Measurements from ENCODE around the gene TENM4. TPM values are rescaled to one million over a fixed set of nuclear protein-coding genes. Genes with fewer than 3 reads are reported as not detected.

The TENM4 gene
- total and polyA plus RNA-seq, 2 of the 13 experiments (the other 11 are each of a cell fraction or from before 2014, with no cell fraction given), result not detected

DNA sequence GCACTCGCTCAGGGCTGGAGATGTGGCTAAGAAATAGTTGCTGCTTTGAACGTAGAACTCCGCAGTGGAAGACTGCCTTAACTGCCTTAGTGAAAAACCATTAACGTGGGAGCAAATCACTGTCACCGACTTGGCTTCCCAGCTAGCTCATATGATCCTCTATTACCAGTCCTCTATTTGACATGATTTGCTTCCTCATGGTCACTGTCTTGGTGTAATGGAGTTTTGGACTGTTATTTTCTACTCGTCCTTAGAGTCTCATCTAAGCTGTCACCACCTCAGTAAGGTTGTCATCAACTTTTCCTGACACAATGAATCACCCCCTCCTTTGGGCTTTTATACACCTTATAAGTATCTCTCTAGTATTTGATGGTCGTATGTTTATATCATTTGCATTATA, 699.1 kb downstream of the TENM4 start (continued):
- TF ChIP-seq NR2F6 (IDR thresholded peaks at IDR 0.05) (no peak), NR2F6 (CRISPR knock-in tag; IDR thresholded peaks at IDR 0.05) (no peak), REST (IDR thresholded peaks at IDR 0.05; ENCODE audit: borderline replicate concordance in 1 of 2, low read depth in 1 of 2, low read length in 2 of 2) (no peak), MEF2D (CRISPR knock-in tag; IDR thresholded peaks at IDR 0.05) (no peak)

DNA sequence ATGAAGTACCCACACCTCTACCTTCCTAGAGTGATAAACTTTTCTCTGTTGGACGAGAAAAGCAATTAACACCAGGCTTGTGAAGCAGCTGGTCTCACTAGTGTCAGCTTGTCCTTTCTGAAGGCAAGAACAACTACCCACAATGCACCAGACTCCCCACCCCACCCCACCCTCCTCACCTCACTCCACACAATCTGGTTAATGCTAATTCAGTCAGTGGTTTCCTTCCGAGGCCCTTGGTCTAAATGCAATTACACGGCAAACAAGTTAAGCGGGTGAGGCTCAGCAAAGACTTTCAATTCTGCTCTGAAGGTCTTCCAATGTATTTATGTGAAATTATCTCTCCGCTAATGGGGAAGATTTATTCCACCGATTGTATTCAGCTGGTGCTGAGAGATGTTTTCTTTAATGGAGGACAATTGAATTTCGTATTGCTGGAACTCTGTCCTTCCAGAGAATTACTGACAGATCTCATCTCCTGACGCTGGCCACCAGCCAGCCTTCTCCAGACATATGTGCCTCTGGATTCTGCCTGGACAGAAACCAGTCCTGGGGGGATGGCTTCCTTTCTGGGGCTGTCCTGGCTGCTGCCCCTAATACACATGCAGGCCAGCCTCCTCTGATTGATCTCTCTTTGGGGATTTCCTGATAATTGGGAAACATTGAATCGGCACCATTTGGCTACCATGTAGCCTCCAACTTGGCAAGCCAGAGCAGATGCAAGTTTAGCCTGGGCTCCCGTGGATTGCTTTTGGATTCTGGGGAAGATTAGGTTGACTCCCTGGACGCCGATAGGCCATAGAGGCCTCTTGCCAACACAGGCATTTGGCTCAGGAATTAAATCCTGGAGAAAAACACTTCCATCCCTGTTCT, 700.4 kb downstream of the TENM4 start:
- H3K4me2 ChIP-seq (ENCODE audit: low read depth, low read length), result no peak overlapping the region
- ATAC-seq (no peak), FAIRE-seq (no peak), DNase-seq (ENCODE audit: low spot score) (no peak)
- no peak overlapping the region for H3K9ac ChIP-seq (ENCODE audit: insufficient read depth, low read depth, low read length)
- CTCF ChIA-PET (ENCODE audit: low intra/inter-chr PET ratio, low total read pairs), result no interaction called here
- no peaks in the 10 kb centered on the region for H3K4me1 ChIP-seq (ENCODE audit: insufficient read depth, low read length)
- H2AFZ ChIP-seq (ENCODE audit: low read length), result no peak overlapping the region
- peaks cover 3 to 18% of the 10 kb centered on the region in 2 experiments; a peak in 1 of 5 replicates for H3K27me3 ChIP-seq (ENCODE audit: control insufficient read depth in 1 of 2, insufficient read depth in 2 of 2, low read length in 2 of 2)
- H3K27ac ChIP-seq (ENCODE audit: extremely low read length, insufficient read depth, low read length), result no peak overlapping the region
- H3K4me3 ChIP-seq (replicated peaks in 1 of 3; ENCODE audit: insufficient read depth in 1 of 3, low read depth in 2 of 3, low read length in 3 of 3), result no peak overlapping the region
- TF ChIP-seq SP2 (CRISPR knock-in tag; IDR thresholded peaks at IDR 0.05), result no peak
- TF ChIP-seq FOXP1 (IDR thresholded peaks at IDR 0.05), result no peak
- no peak for TF ChIP-seq FOXP1 (CRISPR knock-in tag; IDR thresholded peaks at IDR 0.05)
- TF ChIP-seq PAXIP1 (CRISPR knock-in tag; conservative IDR thresholded peaks at IDR 0.05), result no peak
- no peak for TF ChIP-seq NAIF1 (CRISPR knock-in tag; IDR thresholded peaks at IDR 0.05; ENCODE audit: borderline replicate concordance)
- no peak for TF ChIP-seq CC2D1A (CRISPR knock-in tag; IDR thresholded peaks at IDR 0.05)
- no peak for TF ChIP-seq ZNF652 (CRISPR knock-in tag; IDR thresholded peaks at IDR 0.05; ENCODE audit: borderline replicate concordance, low read depth)
- no peak for TF ChIP-seq CCAR2 (optimal IDR thresholded peaks at IDR 0.05; ENCODE audit: low read depth, low read length)
- TF ChIP-seq SOX13 (IDR thresholded peaks at IDR 0.05), result no peak
- no peak for TF ChIP-seq SOX13 (CRISPR knock-in tag; conservative IDR thresholded peaks at IDR 0.05 in 1 of 2, IDR thresholded peaks at IDR 0.05 in 1 of 2)
- no peak for TF ChIP-seq ZBTB3 (CRISPR knock-in tag; IDR thresholded peaks at IDR 0.05; ENCODE audit: borderline replicate concordance, low read depth)
- in situ Hi-C loops (cut with HindIII; ENCODE audit: extremely low pct_ligation_motif_present, low pct_unique_long_range_greater_than_20kb), result no loop called here
- no peaks in the 10 kb centered on the region for H3K79me2 ChIP-seq (ENCODE audit: insufficient read depth, low read length)
- no peaks in the 10 kb centered on the region for H3K9me3 ChIP-seq (ENCODE audit: low read length)
- intact Hi-C loops (cut with micrococcal nuclease; ENCODE audit: unreplicated experiment), result no loop called here
- BruUV-seq (replicated peaks), result no TSS peak
- no peaks in the 10 kb centered on the region for H4K20me1 ChIP-seq (ENCODE audit: insufficient read depth, low read length)
- POLR2A ChIA-PET, result no interaction called here
- H3K36me3 ChIP-seq (replicated peaks in 1 of 2; ENCODE audit: control insufficient read depth in 1 of 2, insufficient read depth in 2 of 2, low read length in 2 of 2), result no peaks in the 10 kb centered on the region
- 40% methylated on average over 10 of the region's 12 CpGs for WGBS (ENCODE audit: low lambda C conversion rate)

Measured in HepG2 (cell line).